Superior temporal gyrus (tissue), 1 donor: ENCODE results near the gene RMDN3.

Experiments
- DNase-seq: peaks from one replicate; pipeline ENCODE4 v3.0.0-alpha.2; 2016; ENCODE audit errors: extremely low spot score

RMDN3 gene

GRCh38 chr15:40754883-40755811, at the start of gene RMDN3:
Gene RMDN3 (minus strand): TSS chr15:40755254. CDS start chr15:40754783, 471 bp downstream.
- DNase-seq, result peak; percentile 93

GRCh38 chr15:40803688-40804087, 48.6 kb upstream of the RMDN3 start:
- no peak for DNase-seq

GRCh38 chr15:40803076-40803475, 48.0 kb upstream of the RMDN3 start:
- no peak for DNase-seq

GRCh38 chr15:40799523-40799922, 44.5 kb upstream of the RMDN3 start:
- DNase-seq, result no peak

- no peak for DNase-seq
Observed at GRCh38 chr15:40796512-40796911, 41.5 kb upstream of the RMDN3 start.

- no peak for DNase-seq
Observed at GRCh38 chr15:40796041-40796440, 41.0 kb upstream of the RMDN3 start.

- DNase-seq, result peak; percentile 27
Observed at GRCh38 chr15:40793216-40793989, 38.3 kb upstream of the RMDN3 start.

GRCh38 chr15:40792394-40792793, 37.3 kb upstream of the RMDN3 start:
- no peak for DNase-seq

- DNase-seq, result no peak
Observed at GRCh38 chr15:40790718-40791117, 35.7 kb upstream of the RMDN3 start.

- no peak for DNase-seq
Observed at GRCh38 chr15:40789999-40790398, 34.9 kb upstream of the RMDN3 start.

- no peak for DNase-seq
Observed at GRCh38 chr15:40789119-40789518, 34.1 kb upstream of the RMDN3 start.

GRCh38 chr15:40787991-40788390, 32.9 kb upstream of the RMDN3 start:
- no peak for DNase-seq

- DNase-seq, result no peak
Observed at GRCh38 chr15:40787344-40787841, 32.3 kb upstream of the RMDN3 start.

GRCh38 chr15:40785814-40786213, 30.8 kb upstream of the RMDN3 start:
- DNase-seq, result no peak

GRCh38 chr15:40785164-40785563, 30.1 kb upstream of the RMDN3 start:
- DNase-seq, result no peak

- no peak for DNase-seq
Observed at GRCh38 chr15:40782609-40783227, 27.7 kb upstream of the RMDN3 start.

GRCh38 chr15:40776537-40777141, 21.6 kb upstream of the RMDN3 start:
- DNase-seq, result no peak

GRCh38 chr15:40775740-40776536, 20.9 kb upstream of the RMDN3 start:
- DNase-seq, result no peak

- DNase-seq, result no peak
Observed at GRCh38 chr15:40775007-40775406, 20.0 kb upstream of the RMDN3 start.

GRCh38 chr15:40773902-40774301, 18.8 kb upstream of the RMDN3 start:
- no peak for DNase-seq

GRCh38 chr15:40773496-40773895, 18.4 kb upstream of the RMDN3 start:
- no peak for DNase-seq
